SK-N-MC (cell line): ENCODE measurements around the gene SCGB2A2.

Experiments
- EZH2 ChIP-seq: fragments of 200-600 bp; sonication (generic); IDR thresholded peaks from one replicate; pipeline ENCODE4 v1.6.1; 2017; ENCODE audit warnings: antibody characterized with exemption
- FOXP2 ChIP-seq: optimal IDR thresholded peaks from 2 replicates; pipeline ENCODE3; 2011; ENCODE audit warnings: mild to moderate bottlenecking, moderate library complexity; ENCODE audit not compliant: insufficient read depth; ENCODE audit errors: extremely low read length, control extremely low read depth
- POLR2AphosphoS5 ChIP-seq: IDR thresholded peaks from 2 replicates; pipeline ENCODE4 v1.6.1; 2012; ENCODE audit warnings: mild to moderate bottlenecking, low read depth, low read length, borderline replicate concordance

DNA sequence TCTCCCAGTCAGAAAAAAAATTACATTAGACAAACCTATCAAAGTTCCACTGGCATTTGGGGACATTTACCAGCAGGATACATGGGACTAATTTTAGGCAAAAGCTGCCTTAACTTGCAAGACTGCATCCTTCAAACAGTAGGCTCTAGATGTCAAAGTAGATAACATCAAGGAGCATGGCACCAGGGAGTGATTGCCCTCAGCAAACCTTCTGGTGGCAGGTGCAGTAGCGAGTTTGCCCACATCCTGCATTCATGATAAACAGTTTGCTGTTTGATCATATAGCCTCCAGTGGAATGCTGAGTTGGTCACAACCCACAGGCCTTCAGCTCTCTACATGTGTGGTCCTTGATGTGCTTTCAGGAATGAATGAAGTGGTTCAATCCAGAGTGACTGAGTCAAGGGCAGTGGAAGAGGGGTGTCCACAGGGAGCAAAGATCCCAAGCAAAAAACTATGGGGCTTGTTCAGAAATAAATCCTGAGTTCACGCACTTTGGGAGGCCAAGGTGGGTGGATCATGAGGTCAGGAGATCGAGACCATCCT lies 15.9 kb upstream of the SCGB2A2 start:
- TF ChIP-seq EZH2 (no peak), POLR2AphosphoS5 (no peak), FOXP2 (no peak)
